Skeletal muscle tissue (tissue), 4 donors: ENCODE results near the gene TIMP2. TPM values are rescaled to one million over a fixed set of nuclear protein-coding genes. Genes with fewer than 3 reads are reported as not detected.
"Not testable (repeated sequence)": the region's sequence is repeated elsewhere in the genome, so short reads cannot be mapped to it uniquely, and the experiment has no call there.

Source experiments
- H3K27ac ChIP-seq: one replicate; pipeline ENCODE4 v1.7.0; 2013; ENCODE audit warnings: mild to moderate bottlenecking, low read depth, low read length, inconsistent platforms
- H3K27me3 ChIP-seq, 3 donors: one replicate each; pipeline ENCODE4 v1.7.0; 2013; ENCODE audit warnings: low read length in 3 of 3; ENCODE audit not compliant: control insufficient read depth in 3 of 3, insufficient read depth in 3 of 3
- H3K36me3 ChIP-seq, 3 donors: one replicate each; pipeline ENCODE4 v1.7.0; 2013; ENCODE audit warnings: low read length in 3 of 3; ENCODE audit not compliant: control insufficient read depth in 3 of 3, insufficient read depth in 3 of 3
- H3K4me1 ChIP-seq, 3 donors: one replicate each; pipeline ENCODE4 v1.7.0; 2013; ENCODE audit warnings: low read length in 3 of 3, mild to moderate bottlenecking in 3 of 3; ENCODE audit not compliant: control insufficient read depth in 3 of 3, insufficient read depth in 3 of 3
- H3K4me3 ChIP-seq, 3 donors: one replicate each; pipeline ENCODE4 v1.7.0; 2013; ENCODE audit warnings: low read length in 3 of 3
- H3K9ac ChIP-seq, 3 donors: one replicate each; pipeline ENCODE4 v1.7.0; 2013; ENCODE audit warnings: low read length in 3 of 3, mild to moderate bottlenecking in 3 of 3, moderate library complexity in 2 of 3, low read depth in 1 of 3
- H3K9me3 ChIP-seq, 3 donors: one replicate each; pipeline ENCODE4 v1.7.0; 2013; ENCODE audit warnings: low read length in 3 of 3; ENCODE audit not compliant: control insufficient read depth in 3 of 3
- total RNA-seq: library from RNA; depleted of rRNA; stranded (reverse); fragments of >200 nt; gene quantifications from one replicate; pipeline ENCODE4 v1.2.3, GENCODE V29; 2014
- donor health status: Osteomylitis.

TIMP2 gene
- total RNA-seq, 1 donor from 2014 or later: 39.7 TPM

GRCh38 chr17:78876954-78877517 lies 48.2 kb downstream of the TIMP2 start:
- Histone ChIP-seq H3K4me1 (peaks cover 48 to 53% (median 52%) of the 10 kb centered on the region in 3 donors), H3K27me3 (peaks cover 0 to 12% (median 9%) of the 10 kb centered on the region in 3 donors)
- not testable (repeated sequence) for H3K36me3 ChIP-seq, H3K9me3 ChIP-seq, H3K4me3 ChIP-seq, H3K9ac ChIP-seq, H3K27ac ChIP-seq

DNA sequence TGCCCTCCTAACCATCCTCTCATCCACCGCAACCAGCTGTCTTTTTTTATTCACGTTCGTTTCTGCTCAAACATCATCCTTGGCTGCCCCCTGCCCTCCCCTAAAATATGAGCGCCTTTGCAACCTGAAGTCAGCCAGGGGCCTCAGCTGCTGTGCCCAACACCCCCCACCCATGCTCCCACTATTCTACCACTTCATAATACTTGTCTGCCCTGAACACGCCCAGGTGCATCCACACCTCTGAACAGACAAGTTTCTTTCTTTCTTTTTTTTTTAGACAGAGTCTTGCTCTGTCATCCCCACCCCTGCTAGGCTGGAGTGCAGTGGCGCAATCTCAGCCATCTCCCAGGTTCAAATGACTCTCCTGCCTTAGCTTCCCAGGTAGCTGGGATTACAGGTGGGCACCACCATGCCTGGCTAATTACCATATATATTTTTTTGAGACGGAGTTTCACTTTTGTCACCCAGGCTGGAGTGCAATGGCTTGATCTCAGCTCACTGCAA lies 49.0 kb downstream of the TIMP2 start:
- H3K9me3 ChIP-seq: no peaks in the 10 kb centered on the region
- peaks cover 48 to 51% (median 48%) of the 10 kb centered on the region in 3 donors for H3K4me1 ChIP-seq
- no peaks in the 10 kb centered on the region for H3K36me3 ChIP-seq
- no peak overlapping the region for H3K4me3 ChIP-seq
- no peak overlapping the region for H3K9ac ChIP-seq
- no peak overlapping the region for H3K27ac ChIP-seq
- peaks cover 0 to 12% (median 9%) of the 10 kb centered on the region in 3 donors for H3K27me3 ChIP-seq

DNA sequence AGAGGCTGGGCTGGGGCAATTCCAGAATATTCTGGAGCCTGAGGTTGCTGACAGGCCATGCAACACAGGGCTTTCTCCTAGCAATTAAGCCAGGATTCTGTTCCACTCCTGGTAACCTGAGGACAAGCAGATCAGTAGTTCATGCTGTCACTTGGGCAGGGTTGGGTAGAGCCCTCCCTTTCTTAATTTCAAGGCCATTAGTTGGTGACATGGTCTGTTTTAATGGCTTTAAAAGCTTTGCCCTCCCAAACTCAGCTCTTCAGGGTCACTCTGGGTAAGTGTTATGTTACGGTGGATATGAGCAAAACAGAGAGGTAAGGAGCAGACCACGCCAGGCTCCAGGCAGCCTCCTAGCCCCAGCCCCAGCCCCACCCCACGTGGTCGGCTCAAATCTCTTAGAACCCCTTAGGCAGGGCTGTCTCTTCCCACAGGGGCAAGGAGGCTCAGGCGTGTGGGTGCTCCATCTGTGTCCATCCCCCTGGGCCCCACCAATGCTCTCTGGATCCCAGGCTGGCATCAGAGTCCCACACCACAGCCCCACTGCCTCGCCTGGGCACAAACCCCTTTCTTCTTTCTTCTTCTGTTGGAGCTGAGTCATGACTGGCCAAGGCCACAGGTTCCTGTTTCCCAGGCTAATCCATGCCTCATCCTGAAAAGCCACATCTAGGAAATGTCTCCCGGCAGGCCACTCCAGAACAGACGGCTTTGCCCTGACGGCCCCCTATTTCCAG lies 49.7 kb downstream of the TIMP2 start:
- no peaks in the 10 kb centered on the region for H3K9me3 ChIP-seq
- no peak overlapping the region for H3K4me3 ChIP-seq
- H3K27me3 ChIP-seq: peaks cover 0 to 12% (median 9%) of the 10 kb centered on the region in 3 donors
- H3K4me1 ChIP-seq: peaks cover 42 to 45% (median 42%) of the 10 kb centered on the region in 3 donors
- no peak overlapping the region for H3K27ac ChIP-seq
- H3K36me3 ChIP-seq: peaks cover 0 to 4% (median under 1%) of the 10 kb centered on the region in 3 donors
- peak overlapping the region in 1 of 3 donors; percentile 25 for H3K9ac ChIP-seq

GRCh38 chr17:78873519-78874340 lies 51.5 kb downstream of the TIMP2 start:
- no peak overlapping the region for H3K27ac ChIP-seq
- H3K9ac ChIP-seq: peak overlapping the region in 1 of 3 donors; percentile 33
- no peaks in the 10 kb centered on the region for H3K9me3 ChIP-seq
- H3K36me3 ChIP-seq: peaks cover 0 to 5% (median 2%) of the 10 kb centered on the region in 3 donors
- no peaks in the 10 kb centered on the region for H3K27me3 ChIP-seq
- peak overlapping the region in 1 of 3 donors; percentile 22 for H3K4me3 ChIP-seq
- H3K4me1 ChIP-seq: peaks cover 27 to 30% (median 28%) of the 10 kb centered on the region in 3 donors

DNA sequence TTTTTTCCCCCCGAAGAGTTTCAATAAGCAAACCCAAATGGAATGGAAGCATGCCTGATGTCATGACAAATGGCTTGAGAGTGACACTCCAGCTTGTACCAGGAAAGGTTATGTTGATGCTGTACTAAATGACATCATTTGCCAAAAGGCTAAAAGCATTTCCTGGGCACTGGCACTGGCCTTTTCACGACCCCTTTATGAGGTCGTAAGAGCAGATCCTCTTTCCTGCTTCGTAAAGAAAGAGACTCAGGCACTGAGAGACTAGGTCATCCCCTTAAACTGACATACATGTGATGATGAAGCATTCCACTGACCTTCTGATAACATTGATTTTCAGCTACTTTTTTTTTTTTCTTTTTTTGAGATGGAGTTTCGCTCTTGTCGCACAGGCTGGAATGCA lies 52.7 kb downstream of the TIMP2 start:
- Histone ChIP-seq H3K4me3 (no peak overlapping the region), H3K4me1 (peaks cover 26 to 28% (median 28%) of the 10 kb centered on the region in 3 donors), H3K27ac (no peak overlapping the region), H3K9ac (no peak overlapping the region), H3K36me3 (peaks cover 0 to 5% (median 2%) of the 10 kb centered on the region in 3 donors), H3K27me3 (no peaks in the 10 kb centered on the region), H3K9me3 (no peaks in the 10 kb centered on the region)

DNA sequence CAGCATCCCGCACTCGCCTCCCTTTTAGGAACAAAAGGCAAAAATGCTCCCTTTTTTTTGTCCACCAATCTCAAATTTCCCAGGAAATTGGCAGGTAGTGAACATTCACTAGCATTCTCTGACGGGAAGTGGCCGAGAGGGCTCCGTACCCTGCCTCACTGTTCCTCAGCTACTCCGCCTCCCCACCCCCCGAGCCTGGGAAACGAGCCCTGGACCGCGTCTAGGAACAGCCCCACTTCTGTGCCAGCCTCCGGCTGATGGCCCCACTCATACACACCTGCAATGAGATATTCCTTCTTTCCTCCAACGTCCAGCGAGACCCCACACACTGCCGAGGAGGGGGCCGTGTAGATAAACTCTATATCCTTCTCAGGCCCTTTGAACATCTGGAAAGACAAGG lies 54.6 kb downstream of the TIMP2 start:
- Histone ChIP-seq H3K27ac (no peak overlapping the region), H3K9me3 (no peaks in the 10 kb centered on the region), H3K4me3 (no peak overlapping the region), H3K9ac (no peak overlapping the region), H3K27me3 (no peaks in the 10 kb centered on the region), H3K36me3 (peaks cover 0 to 6% (median 5%) of the 10 kb centered on the region in 3 donors), H3K4me1 (peaks cover 21 to 26% (median 26%) of the 10 kb centered on the region in 3 donors)

DNA sequence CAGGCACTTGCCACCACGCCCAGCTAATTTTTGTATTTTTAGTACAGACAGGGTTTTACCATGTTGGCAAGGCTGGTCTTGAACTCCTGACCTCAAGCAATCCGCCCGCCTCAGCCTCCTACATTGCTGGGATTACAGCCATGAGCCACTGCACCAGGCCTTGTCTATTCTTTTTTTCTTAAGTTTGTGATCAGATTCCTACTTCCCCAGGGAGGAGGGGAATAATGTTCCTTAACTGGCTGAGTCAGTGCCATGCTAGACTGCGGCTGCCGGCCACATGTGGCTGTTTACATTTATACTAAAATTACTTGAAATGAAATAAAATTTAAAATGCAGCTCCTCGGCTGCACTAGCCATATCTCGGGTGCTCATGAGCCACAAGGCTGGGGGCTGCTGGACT lies 56.8 kb downstream of the TIMP2 start:
- Histone ChIP-seq H3K4me3 (no peak overlapping the region), H3K9me3 (no peaks in the 10 kb centered on the region), H3K4me1 (peaks cover 5 to 11% (median 9%) of the 10 kb centered on the region in 3 donors), H3K27ac (no peak overlapping the region), H3K36me3 (peaks cover 0 to 6% (median 5%) of the 10 kb centered on the region in 3 donors), H3K27me3 (no peaks in the 10 kb centered on the region), H3K9ac (no peak overlapping the region)

GRCh38 chr17:78867046-78867445 lies 58.1 kb downstream of the TIMP2 start:
- not testable (repeated sequence) for H3K27ac ChIP-seq, H3K4me3 ChIP-seq, H3K27me3 ChIP-seq, H3K36me3 ChIP-seq, H3K9ac ChIP-seq, H3K9me3 ChIP-seq
- H3K4me1 ChIP-seq: peaks cover 7 to 11% (median 9%) of the 10 kb centered on the region in 3 donors

- H3K27me3 ChIP-seq: no peaks in the 10 kb centered on the region
- no peaks in the 10 kb centered on the region for H3K9me3 ChIP-seq
- H3K4me1 ChIP-seq: peaks cover 7 to 14% (median 12%) of the 10 kb centered on the region in 3 donors
- H3K4me3 ChIP-seq: no peak overlapping the region
- no peak overlapping the region for H3K27ac ChIP-seq
- peaks cover 0 to 6% (median 4%) of the 10 kb centered on the region in 3 donors for H3K36me3 ChIP-seq
- H3K9ac ChIP-seq: peak overlapping the region in 1 of 3 donors; percentile 58
These were observed 59.4 kb downstream of the TIMP2 start for GRCh38 chr17:78865682-78866390.
